Mesenchymal stem cell (in vitro differentiated cells and primary cell): ENCODE measurements around the gene CEP112.

ENCODE experiments used
- DNase-seq: peaks from one replicate; pipeline ENCODE4 v3.0.0-alpha.2; 2013
- H2AFZ ChIP-seq: one replicate; pipeline ENCODE4 v1.6.1; 2013; ENCODE audit warnings: low read depth, mild to moderate bottlenecking, control low read depth, inconsistent platforms, low read length, moderate library complexity
- H2AK5ac ChIP-seq: 2 replicates; pipeline ENCODE4 v1.6.1; 2013; ENCODE audit warnings: low read length, moderate library complexity, mild to moderate bottlenecking, inconsistent platforms; ENCODE audit not compliant: severe bottlenecking
- H2BK120ac ChIP-seq: one replicate; pipeline ENCODE4 v1.6.1; 2013; ENCODE audit warnings: low read depth, mild to moderate bottlenecking, inconsistent platforms, low read length, moderate library complexity
- H2BK12ac ChIP-seq, 2 experiments: one replicate each; pipeline ENCODE4 v1.6.1; 2013; ENCODE audit warnings: inconsistent platforms in 2 of 2, low read length in 2 of 2, mild to moderate bottlenecking in 2 of 2, moderate library complexity in 2 of 2, control low read depth in 1 of 2
- H2BK15ac ChIP-seq: one replicate; pipeline ENCODE4 v1.6.1; 2013; ENCODE audit warnings: mild to moderate bottlenecking, low read depth, inconsistent platforms; ENCODE audit not compliant: poor library complexity, severe bottlenecking
- H2BK5ac ChIP-seq: 2 replicates; pipeline ENCODE4 v1.6.1; 2013; ENCODE audit warnings: low read depth, mild to moderate bottlenecking, low read length, control low read depth, inconsistent platforms; ENCODE audit not compliant: poor library complexity, severe bottlenecking
- H3K14ac ChIP-seq, 2 experiments: one replicate each; pipeline ENCODE4 v1.6.1; 2013; ENCODE audit warnings: inconsistent platforms in 2 of 2, low read length in 2 of 2, control low read depth in 1 of 2, mild to moderate bottlenecking in 1 of 2, moderate library complexity in 1 of 2
- H3K18ac ChIP-seq, 2 experiments: one replicate each; pipeline ENCODE4 v1.6.1; 2013; ENCODE audit warnings: inconsistent platforms in 2 of 2, low read length in 2 of 2, control low read depth in 1 of 2, low read depth in 1 of 2, mild to moderate bottlenecking in 1 of 2
- H3K23ac ChIP-seq, 2 experiments: one replicate each; pipeline ENCODE4 v1.6.1; 2013; ENCODE audit warnings: inconsistent platforms in 2 of 2, low read length in 2 of 2, mild to moderate bottlenecking in 2 of 2, moderate library complexity in 2 of 2, control low read depth in 1 of 2
- H3K27ac ChIP-seq: 2 replicates; pipeline ENCODE4 v1.5.1; 2013; ENCODE audit warnings: mild to moderate bottlenecking, moderate library complexity, low read length, control low read depth, inconsistent platforms; ENCODE audit not compliant: poor library complexity, severe bottlenecking
- H3K27me3 ChIP-seq, 2 experiments: 2 replicates each; pipeline versions ENCODE4 v1.6.1 to v1.7.0; 2013; ENCODE audit warnings: low read length in 2 of 2, mild to moderate bottlenecking in 2 of 2, moderate library complexity in 2 of 2, control low read depth in 1 of 2, inconsistent platforms in 1 of 2; ENCODE audit not compliant: control insufficient read depth in 1 of 2, insufficient read depth in 1 of 2
- H3K36me3 ChIP-seq, 2 experiments: 2 replicates each; pipeline versions ENCODE4 v1.6.1 to v1.7.0; 2013; ENCODE audit warnings: low read length in 2 of 2, control low read depth in 1 of 2, inconsistent platforms in 1 of 2, low read depth in 1 of 2, mild to moderate bottlenecking in 1 of 2; ENCODE audit not compliant: insufficient read depth in 2 of 2, control insufficient read depth in 1 of 2
- H3K4ac ChIP-seq, 2 experiments: one replicate each; pipeline ENCODE4 v1.6.1; 2013; ENCODE audit warnings: inconsistent platforms in 2 of 2, low read length in 2 of 2, mild to moderate bottlenecking in 2 of 2, moderate library complexity in 2 of 2, control low read depth in 1 of 2, low read depth in 1 of 2
- H3K4me1 ChIP-seq: 2 replicates; pipeline ENCODE4 v1.6.1; 2013; ENCODE audit warnings: low read depth, low read length, control low read depth; ENCODE audit not compliant: control insufficient read depth, insufficient read depth
- H3K4me2 ChIP-seq: 2 replicates; pipeline ENCODE4 v1.6.1; 2013; ENCODE audit warnings: low read length, mild to moderate bottlenecking, inconsistent platforms; ENCODE audit not compliant: poor library complexity, severe bottlenecking
- H3K4me3 ChIP-seq, 2 experiments: 2 replicates each; pipeline versions ENCODE4 v1.5.1 to v1.7.0; 2013; ENCODE audit warnings: low read length in 2 of 2, mild to moderate bottlenecking in 2 of 2, control low read depth in 1 of 2, low read depth in 1 of 2; ENCODE audit not compliant: insufficient read depth in 1 of 2
- H3K79me1 ChIP-seq: replicated peaks from 2 replicates; pipeline ENCODE4 v1.6.1; 2013; ENCODE audit warnings: mild to moderate bottlenecking, control low read depth, low read length, inconsistent platforms; ENCODE audit not compliant: poor library complexity, severe bottlenecking
- H3K9ac ChIP-seq: 2 replicates; pipeline ENCODE4 v1.7.0; 2013; ENCODE audit warnings: mild to moderate bottlenecking, low read length, moderate library complexity
- H3K9me3 ChIP-seq: 2 replicates; pipeline ENCODE4 v1.7.0; 2013; ENCODE audit warnings: mild to moderate bottlenecking, low read length; ENCODE audit not compliant: control insufficient read depth
- H4K8ac ChIP-seq: one replicate; pipeline ENCODE4 v1.6.1; 2013; ENCODE audit warnings: inconsistent platforms, mild to moderate bottlenecking, low read length, moderate library complexity
- H4K91ac ChIP-seq: one replicate; pipeline ENCODE4 v1.6.1; 2013; ENCODE audit warnings: mild to moderate bottlenecking, low read length, inconsistent platforms
- WGBS: methylation state at CpG from one replicate; pipeline ENCODE4 v1.1.7; 2013; ENCODE audit warnings: mixed read lengths; 5-methylcytosine and 5-hydroxymethylcytosine counted together

CEP112 gene

DNA sequence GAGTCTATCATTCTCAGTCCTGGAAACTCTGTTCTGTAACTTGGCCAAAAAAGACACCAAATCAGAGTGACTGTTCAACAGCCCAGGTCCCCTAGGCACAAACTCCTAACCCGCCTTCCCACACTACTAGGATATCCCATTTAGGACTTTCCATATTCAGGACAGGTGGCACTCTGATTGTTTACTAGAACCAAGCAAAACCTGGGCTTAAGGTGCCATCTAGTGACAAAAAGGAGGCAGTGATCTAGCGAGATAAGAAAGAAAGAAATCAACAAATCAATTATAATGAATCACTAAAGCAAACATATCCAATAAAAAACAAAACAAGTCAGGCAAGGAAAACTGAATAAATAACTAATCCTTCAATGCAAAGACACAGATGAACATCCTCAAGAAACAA is 203.9 kb downstream of the CEP112 start:
- no peak overlapping the region for H3K23ac ChIP-seq
- H3K36me3 ChIP-seq, result no peaks in the 10 kb centered on the region
- no peak overlapping the region for H3K4me2 ChIP-seq
- no peak overlapping the region for H3K18ac ChIP-seq
- H2BK12ac ChIP-seq, result no peak overlapping the region
- no peak overlapping the region for H3K27ac ChIP-seq
- peaks cover 7% of the 10 kb centered on the region for H3K79me1 ChIP-seq
- no peak overlapping the region for H3K4ac ChIP-seq
- H3K14ac ChIP-seq, result no peak overlapping the region
- H3K27me3 ChIP-seq, result no peaks in the 10 kb centered on the region
- no peak overlapping the region for H3K9ac ChIP-seq
- H2BK15ac ChIP-seq, result no peak overlapping the region
- no peak overlapping the region for H4K8ac ChIP-seq
- H2BK5ac ChIP-seq, result no peak overlapping the region
- 31% methylated on average over 2 of the region's 2 CpGs for WGBS
- H4K91ac ChIP-seq, result no peak overlapping the region
- no peak overlapping the region for H2AFZ ChIP-seq
- H2AK5ac ChIP-seq, result no peak overlapping the region
- no peaks in the 10 kb centered on the region for H3K4me1 ChIP-seq
- H3K4me3 ChIP-seq, result no peak overlapping the region
- DNase-seq, result peak; percentile 52
- H2BK120ac ChIP-seq, result no peak overlapping the region
- H3K9me3 ChIP-seq, result peaks cover 11% of the 10 kb centered on the region

DNA sequence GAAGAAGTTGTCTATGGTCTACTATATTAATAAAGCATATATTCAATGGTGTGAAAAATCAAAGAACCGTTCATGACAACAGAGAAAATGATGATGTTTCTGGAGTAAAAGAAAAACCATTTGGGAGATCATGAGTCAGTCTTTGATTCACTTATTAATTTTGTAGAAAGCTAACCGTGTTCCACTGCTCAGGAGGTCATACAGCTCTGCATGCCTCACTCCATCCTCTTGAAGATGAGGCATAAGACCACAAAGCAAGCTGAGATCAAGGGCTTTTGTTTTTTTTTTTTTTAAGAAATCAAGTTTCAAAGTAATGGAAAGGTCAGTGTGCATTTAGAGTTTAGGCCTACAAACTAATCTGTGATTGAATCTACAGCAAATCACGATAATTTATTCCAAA is 206.4 kb downstream of the CEP112 start:
- Histone ChIP-seq H3K27me3 (no peaks in the 10 kb centered on the region), H2AFZ (no peak overlapping the region), H2BK15ac (no peak overlapping the region), H3K4me3 (no peak overlapping the region), H4K8ac (no peak overlapping the region), H3K9me3 (peaks cover 11% of the 10 kb centered on the region), H4K91ac (no peak overlapping the region), H3K4me2 (no peak overlapping the region), H2BK5ac (no peak overlapping the region), H3K4ac (no peak overlapping the region), H2BK120ac (no peak overlapping the region), H3K9ac (no peak overlapping the region), H2BK12ac (no peak overlapping the region), H3K36me3 (no peaks in the 10 kb centered on the region), H3K14ac (no peak overlapping the region), H3K79me1 (peaks cover 7% of the 10 kb centered on the region), H3K4me1 (no peaks in the 10 kb centered on the region), H2AK5ac (no peak overlapping the region), H3K27ac (no peak overlapping the region), H3K23ac (no peak overlapping the region), H3K18ac (no peak overlapping the region)
- DNase-seq, result no peak
- WGBS, result 100% methylated on average over 2 of the region's 3 CpGs

DNA sequence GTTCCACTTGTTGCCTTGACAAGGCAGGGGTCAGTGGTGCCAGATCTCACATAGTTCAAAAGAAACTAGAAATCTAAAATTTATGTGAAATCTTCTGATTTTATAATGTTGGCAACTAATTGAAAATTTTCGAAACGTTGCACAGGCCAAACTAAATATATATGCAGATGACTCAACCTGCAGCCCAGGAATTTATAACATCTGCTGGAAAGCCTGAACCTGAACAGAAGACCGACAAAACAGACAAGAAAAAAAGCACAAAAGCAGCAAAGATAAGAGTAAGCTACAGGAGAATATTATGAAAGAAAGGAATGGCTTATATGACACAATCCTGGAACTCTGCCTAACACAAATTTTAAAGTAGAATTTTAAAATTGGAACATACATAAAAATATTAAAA is 207.6 kb downstream of the CEP112 start:
- H3K79me1 ChIP-seq, result peaks cover 7% of the 10 kb centered on the region
- no peak overlapping the region for H3K9ac ChIP-seq
- DNase-seq, result no peak
- H2BK120ac ChIP-seq, result no peak overlapping the region
- H3K27ac ChIP-seq, result no peak overlapping the region
- no peak overlapping the region for H4K8ac ChIP-seq
- no peak overlapping the region for H2AK5ac ChIP-seq
- no peak overlapping the region for H3K4ac ChIP-seq
- no peaks in the 10 kb centered on the region for H3K4me1 ChIP-seq
- H3K36me3 ChIP-seq, result no peaks in the 10 kb centered on the region
- H3K27me3 ChIP-seq, result no peaks in the 10 kb centered on the region
- no peak overlapping the region for H3K18ac ChIP-seq
- no peak overlapping the region for H4K91ac ChIP-seq
- H3K4me2 ChIP-seq, result no peak overlapping the region
- no peak overlapping the region for H2BK5ac ChIP-seq
- no peak overlapping the region for H3K14ac ChIP-seq
- H3K4me3 ChIP-seq, result no peak overlapping the region
- 54% methylated on average over 3 of the region's 3 CpGs for WGBS
- no peak overlapping the region for H2AFZ ChIP-seq
- peaks cover 7% of the 10 kb centered on the region for H3K9me3 ChIP-seq
- no peak overlapping the region for H2BK15ac ChIP-seq
- no peak overlapping the region for H3K23ac ChIP-seq
- H2BK12ac ChIP-seq, result no peak overlapping the region

DNA sequence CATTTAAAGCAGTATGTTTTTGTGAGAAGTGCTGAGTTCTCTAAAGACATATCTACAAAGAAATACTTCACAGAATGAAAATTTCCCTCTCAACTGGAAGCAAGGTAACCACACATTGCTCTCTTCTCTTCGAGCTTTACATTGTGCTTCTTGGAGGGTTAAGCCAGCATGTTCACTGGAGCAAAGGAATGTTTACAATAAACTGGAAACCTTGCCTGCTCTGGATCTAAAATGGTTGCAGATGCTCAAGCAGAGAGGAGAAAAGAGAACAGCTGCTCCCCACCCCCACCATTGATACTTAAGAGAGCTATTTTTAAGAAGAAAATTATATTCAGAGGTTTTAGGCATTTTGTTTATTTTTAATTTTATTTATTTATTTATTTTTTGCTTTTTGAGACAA is 213.1 kb downstream of the CEP112 start:
- Histone ChIP-seq H2BK12ac (no peak overlapping the region), H3K18ac (no peak overlapping the region), H2BK15ac (no peak overlapping the region), H3K4me2 (no peak overlapping the region), H3K14ac (no peak overlapping the region), H2AFZ (no peak overlapping the region), H2BK5ac (no peak overlapping the region), H3K27ac (no peak overlapping the region), H3K4me3 (no peak overlapping the region), H3K4ac (no peak overlapping the region), H3K79me1 (no peaks in the 10 kb centered on the region), H3K36me3 (no peaks in the 10 kb centered on the region), H3K27me3 (no peaks in the 10 kb centered on the region), H2BK120ac (no peak overlapping the region), H3K23ac (no peak overlapping the region), H3K9ac (no peak overlapping the region), H3K9me3 (no peaks in the 10 kb centered on the region), H2AK5ac (no peak overlapping the region), H4K91ac (no peak overlapping the region), H3K4me1 (no peaks in the 10 kb centered on the region), H4K8ac (no peak overlapping the region)
- no peak for DNase-seq
- 38% methylated on average over 1 of the region's 1 CpG for WGBS
